GM19099 (cell line): ENCODE results near the gene NXPE4.

Experiments
- POLR2A ChIP-seq: IDR thresholded peaks from 3 replicates; pipeline ENCODE4 v1.6.1; 2011; ENCODE audit warnings: low read depth; ENCODE audit not compliant: insufficient read length; ENCODE audit errors: extremely low read depth

NXPE4 gene

GRCh38 chr11:114612686-114613085 is 17.1 kb upstream of the NXPE4 start:
- no peak for TF ChIP-seq POLR2A

- TF ChIP-seq POLR2A: no peak
These were observed 15.7 kb upstream of the NXPE4 start for GRCh38 chr11:114610984-114611944.

GRCh38 chr11:114610550-114610949 is 15.0 kb upstream of the NXPE4 start:
- no peak for TF ChIP-seq POLR2A

- TF ChIP-seq POLR2A: no peak
These were observed 13.8 kb upstream of the NXPE4 start for GRCh38 chr11:114609429-114609828.

- no peak for TF ChIP-seq POLR2A
These were observed 12.3 kb upstream of the NXPE4 start for GRCh38 chr11:114607753-114608459.

GRCh38 chr11:114606003-114606801 is 10.6 kb upstream of the NXPE4 start:
- no peak for TF ChIP-seq POLR2A

GRCh38 chr11:114605370-114605769 is 9.8 kb upstream of the NXPE4 start:
- TF ChIP-seq POLR2A: no peak

- no peak for TF ChIP-seq POLR2A
These were observed 9.3 kb upstream of the NXPE4 start for GRCh38 chr11:114604886-114605285.

- TF ChIP-seq POLR2A: no peak
These were observed 8.7 kb upstream of the NXPE4 start for GRCh38 chr11:114604179-114604813.

- TF ChIP-seq POLR2A: no peak
These were observed 2.9 kb upstream of the NXPE4 start for GRCh38 chr11:114598461-114598860.

- no peak for TF ChIP-seq POLR2A
These were observed 761 bp upstream of the NXPE4 start for GRCh38 chr11:114596175-114596919.

- TF ChIP-seq POLR2A: no peak
These were observed 883 bp downstream of the NXPE4 start for GRCh38 chr11:114594703-114595102.

- TF ChIP-seq POLR2A: no peak
These were observed 8.1 kb downstream of the NXPE4 start for GRCh38 chr11:114587398-114587953.

- TF ChIP-seq POLR2A: no peak
These were observed 8.8 kb downstream of the NXPE4 start for GRCh38 chr11:114586797-114587196.
